GM12891 (cell line): Measurements from ENCODE around the gene USP48.

Experiments used
- POLR2AphosphoS5 ChIP-seq: IDR thresholded peaks from 2 replicates; pipeline ENCODE4 v1.6.1; 2011; ENCODE audit warnings: low read depth, low read length, control low read depth
- POU2F2 ChIP-seq: IDR thresholded peaks from 2 replicates; pipeline ENCODE4 v1.6.1; 2011; ENCODE audit warnings: low read depth, mild to moderate bottlenecking, control low read depth, low read length, moderate library complexity

- TF ChIP-seq POLR2AphosphoS5: no peak
- no peak for TF ChIP-seq POU2F2
These were observed 134.6 kb downstream of the USP48 start for GRCh38 chr1:21648352-21648730.
